Measurements from ENCODE around the gene ELMO1. TPM values are rescaled to one million over a fixed set of nuclear protein-coding genes. Genes with fewer than 3 reads are reported as not detected.

Gene ELMO1
- total and polyA plus RNA-seq, 10 of the 15 experiments (the other 5 are each of a cell fraction or from before 2014, with no cell fraction given), result 22.6 to 85.9 (median 56.6) TPM

- TF ChIP-seq CUX1 (IDR thresholded peaks at IDR 0.05; ENCODE audit: insufficient replicate concordance, low read depth, low read length) (no peak), RBBP5 (conservative IDR thresholded peaks at IDR 0.05) (no peak), ASH2L (IDR thresholded peaks at IDR 0.05; ENCODE audit: borderline replicate concordance, low read depth) (no peak), ZNF592 (IDR thresholded peaks at IDR 0.05) (no peak), WRNIP1 (IDR thresholded peaks at IDR 0.05; ENCODE audit: borderline replicate concordance, low read depth, low read length) (no peak), SREBF2 (IDR thresholded peaks at IDR 0.05; ENCODE audit: low read length) (no peak), ZZZ3 (IDR thresholded peaks at IDR 0.05; ENCODE audit: control insufficient read depth, insufficient read length, low read depth) (no peak), TCF3 (IDR thresholded peaks at IDR 0.05; ENCODE audit: borderline replicate concordance, insufficient read depth, low read depth, low read length) (0 out of 2 replicates have a peak, but pooled peaks have one; percentile 45), CHD4 (IDR thresholded peaks at IDR 0.05) (no peak), ZNF687 (IDR thresholded peaks at IDR 0.05) (no peak), SMC3 (IDR thresholded peaks at IDR 0.05; ENCODE audit: borderline replicate concordance, low read length) (peak; percentile 75; the same call in 1 of the 2 replicates), TCF7 (IDR thresholded peaks at IDR 0.05; ENCODE audit: borderline replicate concordance) (no peak), POU2F2 (IDR thresholded peaks at IDR 0.05; ENCODE audit: borderline replicate concordance, low read depth, low read length) (no peak), NR2F1 (conservative IDR thresholded peaks at IDR 0.05) (no peak)
Measured at GRCh38 chr7:37201003-37201875, 247.4 kb downstream of the ELMO1 start (continued).

Data from GM12878 (cell line).